T-helper 1 cell treated with Interleukin-12 subunit alpha and Interleukin-12 subunit beta and Interleukin-4 antibody, amounts not matched to agents 30 ng/mL and 1 ng/mL, for 36 hours (primary cell): ENCODE data around the gene LRBA. TPM values are rescaled to one million over a fixed set of nuclear protein-coding genes. Genes with fewer than 3 reads are reported as not detected.
"Not testable (repeated sequence)": the region's sequence is repeated elsewhere in the genome, so short reads cannot be mapped to it uniquely, and the experiment has no call there.

Experiments
- intact Hi-C: fragments of 100-400 bp; cut with micrococcal nuclease; formaldehyde crosslinking; loops from one replicate; pipeline ENCODE4 v1.15.1; 2024
- total RNA-seq: library from RNA; stranded (reverse); gene quantifications from 2 replicates; pipeline ENCODE4 v1.2.3, GENCODE V29; 2022

The LRBA gene
- total RNA-seq, 1 donor from 2014 or later = 49.3 TPM

DNA sequence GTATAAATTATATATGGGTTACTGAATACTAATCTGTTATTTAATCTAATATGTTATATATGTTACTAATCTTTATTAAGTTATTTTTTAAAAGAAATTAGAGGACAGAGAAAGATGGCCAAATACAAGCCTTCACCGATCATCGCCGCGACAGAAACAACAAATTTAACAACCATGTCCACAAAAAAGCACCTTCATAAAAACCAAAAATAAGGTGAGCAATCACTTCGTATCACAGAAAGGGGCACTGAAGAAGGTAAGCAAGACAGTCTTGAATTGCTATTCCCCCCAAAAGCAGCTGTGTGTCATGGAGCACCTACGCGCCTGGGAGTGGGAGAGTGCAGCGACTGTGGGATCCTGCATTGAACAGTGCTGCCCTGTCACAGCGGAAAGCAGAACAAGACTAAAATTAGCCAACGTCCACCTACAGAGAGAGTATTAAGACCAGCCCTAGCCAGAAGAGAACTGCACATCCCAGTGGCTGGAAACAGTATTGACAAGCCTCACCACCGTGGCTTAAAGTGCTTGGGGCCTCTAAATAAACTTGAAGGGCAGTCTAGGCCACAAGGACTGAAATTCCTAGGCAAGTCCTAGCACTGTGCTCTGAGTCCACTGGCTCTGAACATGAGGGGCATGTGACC, 38.5 kb downstream of the LRBA start:
- intact Hi-C loops = no loop called here

DNA sequence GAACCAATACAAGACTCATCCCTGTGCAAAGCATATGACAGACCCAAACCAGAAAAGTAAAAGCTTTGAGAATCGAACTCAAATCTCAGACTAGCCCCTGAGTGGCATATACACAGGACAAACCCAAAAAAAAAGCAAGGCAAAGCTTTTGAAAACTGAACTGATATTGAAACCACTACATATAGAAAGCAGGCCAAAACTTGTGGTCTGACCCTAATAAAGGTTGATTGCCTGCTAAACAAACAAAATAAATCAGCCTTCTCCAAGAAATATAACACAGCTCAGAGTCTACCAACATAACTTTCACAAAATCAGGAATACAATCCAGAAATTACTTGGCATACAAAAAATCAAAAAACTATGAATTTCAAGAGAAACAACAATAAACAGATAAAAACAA, 40.3 kb downstream of the LRBA start:
- intact Hi-C loops = loop anchor here (5.0 kb wide), 1 partner anchor 123 kb away; the partner anchor contains the start of gene RPS3A

DNA sequence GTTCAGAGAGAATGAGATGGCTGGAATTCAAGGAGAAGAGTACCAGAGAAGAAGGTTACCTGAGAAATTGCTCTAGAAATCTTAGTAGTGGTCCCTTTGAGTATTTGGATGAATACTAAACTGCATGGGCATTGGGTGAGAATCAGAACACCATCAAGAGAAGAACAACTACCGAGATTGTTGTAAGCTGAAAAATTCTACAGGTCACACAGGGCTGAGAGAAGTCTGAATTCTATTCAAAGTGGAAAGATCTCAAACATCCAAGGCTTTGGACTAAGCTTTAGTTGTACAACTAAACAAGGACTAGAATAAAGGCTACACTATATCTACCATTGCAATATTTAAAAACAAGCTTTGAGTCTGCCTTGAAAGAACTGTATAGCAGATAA, 40.8 kb downstream of the LRBA start:
- intact Hi-C loops = loop anchor here (5.0 kb wide), 1 partner anchor 123 kb away; the partner anchor contains the start of gene RPS3A

DNA sequence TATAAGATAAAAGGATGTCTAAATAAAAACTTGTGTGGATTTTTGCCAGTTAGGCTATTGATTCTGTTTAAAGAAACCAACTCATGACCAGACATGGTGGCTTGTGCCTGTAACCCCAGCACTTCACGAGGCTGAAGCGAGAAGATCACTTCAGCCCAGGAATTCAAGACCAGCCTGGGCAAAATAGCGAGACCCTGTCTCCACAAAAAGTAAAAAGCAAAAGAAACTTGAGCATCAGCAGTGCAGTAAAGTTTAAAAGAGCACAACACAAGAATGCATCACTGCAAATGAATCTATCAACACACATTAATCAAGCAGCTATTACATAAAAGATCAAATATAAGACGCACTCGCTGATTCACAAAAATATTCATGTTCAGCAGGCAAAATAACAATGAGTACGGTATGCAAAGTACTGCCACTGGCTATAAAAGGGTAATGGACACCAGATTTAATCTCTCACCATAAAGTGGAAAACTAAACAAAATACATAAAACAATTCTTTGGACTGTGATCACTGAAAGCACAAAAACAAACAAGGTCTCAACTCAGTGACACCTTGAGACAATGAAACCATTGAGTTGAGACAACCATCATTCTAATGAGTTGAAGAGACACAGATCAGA, 41.3 kb downstream of the LRBA start:
- intact Hi-C loops = loop anchor here (5.0 kb wide), 1 partner anchor 124 kb away; the partner anchor contains the start of gene RPS3A

DNA sequence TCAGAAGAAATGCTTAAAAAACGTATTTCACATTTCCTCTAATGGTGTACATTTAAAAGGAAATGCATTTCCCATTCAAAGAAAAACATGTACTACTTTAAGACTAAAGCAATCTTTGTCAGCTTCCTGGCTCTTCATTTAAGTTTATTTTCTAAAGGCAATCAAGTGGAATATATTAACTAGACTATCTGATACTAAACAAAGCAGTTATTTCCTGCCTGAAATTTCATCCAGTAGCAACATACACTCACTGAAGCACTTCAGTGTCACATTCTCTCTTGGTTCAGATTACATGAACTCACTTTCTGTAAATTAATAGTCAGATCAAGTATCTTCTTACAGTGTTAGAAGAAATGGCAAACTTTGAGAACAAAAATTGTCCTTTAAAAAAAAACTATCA, 42.5 kb downstream of the LRBA start:
- intact Hi-C loops = loop anchor here (5.0 kb wide), 1 partner anchor 125 kb away; the partner anchor contains the start of gene RPS3A

DNA sequence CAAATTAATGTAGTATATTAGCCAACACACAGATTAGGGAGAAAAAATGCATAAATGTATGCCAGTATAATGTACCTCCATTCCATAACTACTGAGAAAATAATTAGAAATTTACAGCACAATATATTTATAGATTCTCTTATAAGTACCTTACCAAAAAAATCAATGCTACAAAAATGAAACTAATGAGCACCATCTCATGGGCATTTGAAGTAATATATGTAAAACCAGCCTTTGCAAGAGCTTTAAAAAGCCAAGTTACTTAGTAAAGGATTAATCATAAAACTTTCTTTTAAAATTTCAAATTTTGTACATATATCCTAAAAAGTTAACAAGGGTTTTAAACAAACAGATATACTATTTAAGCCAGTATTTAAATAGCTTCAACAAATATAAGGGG, 43.2 kb downstream of the LRBA start:
- intact Hi-C loops = loop anchor here (2.0 to 5.0 kb wide), 3 partner anchors 43 to 125 kb away; partner anchors contain the start of genes LRBA and RPS3A

DNA sequence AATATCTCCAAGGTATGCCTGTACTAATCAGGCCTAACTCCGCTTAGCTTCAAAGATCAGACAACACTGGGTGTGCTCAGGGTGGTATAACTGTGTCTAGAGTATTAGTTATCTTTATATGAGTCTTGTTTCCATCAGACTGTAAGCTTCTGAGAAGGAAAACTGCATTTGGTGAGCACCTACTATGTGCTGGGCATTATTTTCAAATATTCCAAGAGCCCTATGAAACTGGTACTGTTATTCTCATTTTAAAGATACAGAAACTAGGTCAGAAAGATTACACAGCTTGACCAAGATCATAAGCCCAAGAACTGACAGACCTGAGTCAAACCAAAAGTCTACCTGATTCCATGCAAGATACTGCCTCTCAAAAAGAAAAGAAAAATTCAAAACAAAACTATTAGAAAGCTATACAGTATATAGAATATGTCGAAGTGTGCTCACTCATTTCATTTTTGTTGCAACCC, 44.4 kb downstream of the LRBA start:
- intact Hi-C loops = loop anchor here (2.0 to 5.0 kb wide), 3 partner anchors 44 to 127 kb away; partner anchors contain the start of genes LRBA and RPS3A

DNA sequence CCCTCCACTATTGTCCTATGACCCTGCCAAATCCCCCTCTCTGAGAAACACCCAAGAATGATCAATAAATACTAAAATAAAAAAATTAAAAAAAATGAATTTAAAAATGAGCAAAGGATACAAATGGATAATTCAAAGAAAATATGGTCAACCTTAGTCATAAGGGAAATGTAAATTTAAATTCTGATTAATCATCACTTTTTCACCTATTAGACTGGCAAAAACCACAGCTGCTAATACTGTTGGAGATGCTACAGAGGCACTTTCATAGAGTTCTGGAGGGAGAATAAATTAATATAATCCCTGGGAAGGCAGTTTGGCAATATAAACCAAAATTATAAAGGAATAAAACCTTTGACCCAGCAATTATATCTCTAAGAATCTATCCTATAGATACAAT, 50.3 kb downstream of the LRBA start:
- intact Hi-C loops = no loop called here

DNA sequence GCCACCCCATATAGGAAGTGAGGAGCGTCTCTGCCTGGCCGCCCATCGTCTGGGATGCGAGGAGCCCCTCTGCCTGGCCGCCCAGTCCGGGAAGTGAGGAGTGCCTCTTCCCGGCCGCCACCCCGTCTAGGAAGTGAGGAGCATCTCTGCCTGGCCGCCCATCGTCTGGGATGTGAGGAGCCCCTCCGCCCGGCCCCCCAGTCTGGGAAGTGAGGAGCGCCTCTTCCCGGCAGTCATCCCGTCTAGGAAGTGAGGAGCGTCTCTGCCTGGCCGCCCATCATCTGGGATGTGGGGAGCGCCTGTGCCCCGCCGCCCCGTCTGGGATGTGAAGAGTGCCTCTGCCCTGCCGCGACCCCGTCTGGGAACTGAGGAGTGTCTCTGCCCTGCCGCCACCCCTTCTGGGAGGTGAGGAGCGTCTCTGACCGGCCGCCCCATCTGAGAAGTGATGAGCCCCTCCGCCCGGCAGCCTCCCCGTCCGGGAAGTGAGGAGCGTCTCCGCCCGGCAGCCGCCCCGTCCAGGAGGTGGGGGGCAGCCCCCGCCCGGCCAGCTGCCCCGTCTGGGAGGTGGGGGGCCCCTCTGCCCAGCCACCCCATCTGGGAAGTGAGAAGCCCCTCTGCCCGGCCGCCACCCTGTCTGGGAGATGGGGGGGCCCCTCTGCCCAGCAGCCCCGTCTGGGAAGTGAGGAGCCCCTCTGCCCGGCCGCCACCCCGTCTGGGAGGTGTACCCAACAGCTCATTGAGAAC, 51.3 kb downstream of the LRBA start:
- intact Hi-C loops = not testable (repeated sequence)

DNA sequence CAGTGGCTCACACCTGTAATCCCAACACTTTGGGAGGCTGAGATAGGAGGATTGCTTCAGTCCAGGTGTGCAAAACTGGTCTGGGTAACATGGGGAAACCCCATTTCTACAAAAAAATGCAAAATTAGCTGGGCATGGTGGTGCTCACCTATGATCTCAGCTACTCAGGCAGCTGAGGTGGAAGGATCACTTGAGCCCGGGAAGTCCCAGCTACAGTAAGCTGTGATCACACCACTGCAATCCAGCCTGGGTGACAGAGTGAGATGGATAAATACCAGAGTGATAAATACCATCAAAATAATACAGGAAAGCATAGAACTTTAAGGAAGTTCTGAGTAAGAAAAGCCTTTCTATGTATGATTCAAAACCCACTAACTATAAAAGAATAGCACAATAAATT, 52.8 kb downstream of the LRBA start:
- intact Hi-C loops = no loop called here

DNA sequence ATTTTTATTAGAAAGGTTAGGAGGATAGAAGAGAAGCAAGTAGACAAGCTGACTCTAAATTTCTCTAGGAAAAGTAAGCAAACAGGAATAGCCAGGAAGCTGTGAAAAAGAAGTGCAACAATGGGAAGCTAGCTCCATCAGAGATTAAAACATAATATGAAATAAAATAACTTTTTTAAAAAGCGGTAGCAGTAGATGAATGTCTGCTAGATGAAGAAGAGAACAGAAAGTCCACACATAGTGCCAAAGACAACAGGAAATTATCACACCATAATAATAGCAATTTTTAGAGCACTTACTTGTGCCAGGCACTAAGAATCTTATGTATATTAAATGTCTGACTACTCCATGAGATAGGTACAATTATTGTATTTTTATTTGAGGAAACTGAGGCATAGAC, 53.5 kb downstream of the LRBA start:
- intact Hi-C loops = loop anchor here (2.0 kb wide), 1 partner anchor 53 kb away; the partner anchor contains the start of gene LRBA

DNA sequence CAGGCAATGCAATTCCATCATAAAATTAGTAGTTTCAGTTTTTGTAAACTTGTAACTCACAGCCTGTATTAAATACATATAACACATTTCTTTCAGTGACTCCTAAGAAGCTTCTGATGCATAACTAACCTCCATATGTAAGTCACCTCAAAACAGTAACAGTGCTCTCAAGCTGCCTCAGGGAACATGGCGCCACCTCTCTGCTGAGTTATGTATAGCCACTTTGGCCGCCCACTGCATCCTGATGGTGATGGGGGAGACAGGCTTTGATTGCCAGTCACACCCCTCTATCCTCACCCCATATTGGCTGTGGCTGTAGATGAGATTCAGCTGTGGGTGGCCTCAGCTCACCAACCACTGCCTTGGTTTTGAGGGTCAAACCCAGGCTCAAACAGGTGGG, 54.3 kb downstream of the LRBA start:
- intact Hi-C loops = loop anchor here (1.0 to 2.0 kb wide), 2 partner anchors 54 to 663 kb away; partner anchors contain the start of gene LRBA

DNA sequence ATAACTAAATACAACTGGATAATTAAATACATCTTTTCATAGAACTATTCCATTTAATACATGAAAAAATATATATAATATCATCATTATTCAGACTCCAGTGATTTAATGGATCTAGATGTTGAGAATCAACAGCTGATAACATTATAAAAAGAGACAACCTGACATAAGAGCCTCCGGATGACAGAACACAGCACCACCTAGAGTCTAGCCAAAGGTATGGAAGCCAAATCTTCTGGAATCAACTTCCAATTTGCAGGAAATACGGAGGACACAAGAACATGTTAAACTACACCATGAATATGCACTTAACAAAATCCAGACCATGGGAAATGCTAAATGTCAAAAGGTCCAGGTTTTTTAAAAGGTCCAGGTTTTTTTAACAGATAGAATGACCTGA, 55.0 kb downstream of the LRBA start:
- intact Hi-C loops = loop anchor here (1.0 to 2.0 kb wide), 2 partner anchors 55 to 662 kb away; partner anchors contain the start of gene LRBA

DNA sequence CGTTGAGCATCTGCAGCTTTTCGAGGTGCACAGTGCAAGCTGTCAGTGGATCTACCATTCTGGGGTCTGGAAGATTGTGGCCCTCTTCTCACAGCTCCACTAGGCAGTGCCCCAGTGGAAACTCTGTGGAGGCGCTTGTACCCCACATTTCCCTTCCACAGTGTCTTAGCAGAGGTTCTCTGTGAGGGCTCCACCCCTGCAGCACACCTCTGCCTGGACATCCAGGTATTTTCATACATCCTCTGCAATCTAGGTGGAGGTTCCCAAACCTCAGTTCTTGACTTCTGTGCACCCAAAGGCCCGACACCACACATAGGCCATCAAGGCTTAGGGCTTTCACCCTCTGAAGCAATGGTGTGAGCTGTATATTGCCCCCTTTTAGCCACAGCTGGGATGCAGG, 57.1 kb downstream of the LRBA start:
- intact Hi-C loops = not testable (repeated sequence)

DNA sequence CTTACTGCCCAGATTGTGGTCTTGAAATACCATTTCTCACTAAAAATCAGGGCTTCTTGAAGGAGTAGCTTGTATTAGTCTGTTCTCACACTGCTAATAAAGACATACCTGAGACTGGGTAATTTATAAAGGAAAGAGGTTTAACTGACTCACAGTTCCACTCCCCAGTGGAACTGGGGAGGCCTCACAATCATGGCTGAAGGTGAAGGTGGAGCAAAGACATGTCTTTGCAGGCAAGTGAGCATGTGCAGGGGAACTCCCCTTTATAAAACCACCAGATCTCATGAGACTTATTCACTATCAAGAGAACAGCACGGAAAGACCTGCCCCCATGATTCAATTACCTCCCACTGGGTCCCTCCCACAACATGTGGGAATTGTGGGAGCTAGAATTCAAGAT, 58.0 kb downstream of the LRBA start:
- intact Hi-C loops = not testable (repeated sequence)

DNA sequence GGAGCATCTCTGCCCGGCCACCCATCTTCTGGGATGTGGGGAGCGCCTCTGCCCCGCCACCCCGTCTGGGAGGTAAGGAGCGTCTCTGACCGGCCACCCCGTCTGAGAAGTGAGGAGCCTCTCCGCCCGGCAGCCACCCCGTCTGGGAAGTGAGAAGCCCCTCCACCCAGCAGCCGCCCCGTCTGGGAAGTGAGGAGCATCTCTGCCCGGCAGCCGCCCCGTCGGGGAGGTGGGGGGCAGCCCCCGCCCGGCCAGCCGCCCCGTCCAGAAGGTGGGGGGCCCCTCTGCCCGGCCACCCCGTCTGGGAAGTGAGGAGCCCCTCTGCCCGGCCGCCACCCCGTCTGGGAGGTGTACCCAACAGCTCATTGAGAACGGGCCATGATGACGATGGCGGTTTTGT, 61.2 kb downstream of the LRBA start:
- intact Hi-C loops = not testable (repeated sequence)

DNA sequence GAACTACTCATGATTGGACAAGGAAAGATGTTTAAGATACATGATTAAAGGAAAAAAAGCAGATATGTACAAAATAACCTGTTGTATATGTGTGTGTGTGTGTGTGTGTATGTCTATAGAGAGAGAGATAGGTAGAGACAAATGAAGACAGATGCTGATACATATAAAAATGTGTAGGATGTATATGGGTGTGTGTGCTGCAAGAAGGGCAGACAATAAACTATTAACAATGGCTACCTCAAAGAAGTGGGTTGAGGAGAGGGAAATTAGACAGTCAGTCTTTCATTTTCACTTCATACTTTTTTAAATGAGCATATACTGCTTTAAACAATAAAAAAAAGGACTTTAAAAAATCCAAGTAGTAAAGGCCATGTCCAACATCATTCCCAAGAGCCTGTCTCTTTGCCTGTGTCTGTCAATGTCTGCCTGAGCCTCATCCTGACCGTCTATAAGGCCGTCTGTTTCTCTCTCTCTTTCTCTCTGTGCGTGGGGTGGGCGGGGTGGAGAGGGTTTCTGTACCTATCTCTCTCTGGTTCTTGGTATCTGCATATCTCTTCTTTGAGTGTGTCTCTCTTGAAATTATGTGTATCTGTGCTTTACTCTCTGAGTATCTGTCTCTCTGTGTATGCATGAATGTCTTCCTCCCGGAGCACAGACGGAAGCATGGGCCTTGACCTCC, 62.8 kb downstream of the LRBA start:
- intact Hi-C loops = no loop called here

DNA sequence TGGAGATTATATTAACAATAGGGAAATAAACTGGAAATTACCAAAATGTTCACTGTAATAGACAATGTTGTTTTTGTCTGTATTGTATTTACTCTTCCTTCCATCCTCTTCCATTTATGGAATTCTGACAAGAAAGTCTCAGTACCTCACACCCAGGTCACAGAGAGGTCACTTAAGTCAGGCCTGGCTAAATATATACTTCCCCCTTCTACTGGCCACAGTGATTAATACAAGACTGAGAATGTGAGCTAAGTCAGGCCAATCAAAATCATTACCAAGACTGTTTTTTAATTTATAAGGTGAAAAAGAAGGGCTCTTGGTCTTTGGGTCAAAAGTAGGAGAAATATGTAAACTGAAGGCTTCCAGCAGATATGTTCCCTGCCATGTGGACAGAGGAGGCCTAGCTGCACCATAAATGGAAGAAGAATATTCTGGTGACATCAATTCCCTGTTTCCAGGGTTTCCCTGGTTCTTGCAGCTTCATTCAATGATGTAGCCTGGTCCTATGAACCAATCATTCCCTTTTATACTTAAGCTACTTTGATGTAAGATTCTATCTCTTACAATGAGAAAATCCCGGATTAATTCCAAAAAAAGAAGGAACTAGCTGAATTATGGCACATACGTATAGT, 64.3 kb downstream of the LRBA start:
- intact Hi-C loops = no loop called here

DNA sequence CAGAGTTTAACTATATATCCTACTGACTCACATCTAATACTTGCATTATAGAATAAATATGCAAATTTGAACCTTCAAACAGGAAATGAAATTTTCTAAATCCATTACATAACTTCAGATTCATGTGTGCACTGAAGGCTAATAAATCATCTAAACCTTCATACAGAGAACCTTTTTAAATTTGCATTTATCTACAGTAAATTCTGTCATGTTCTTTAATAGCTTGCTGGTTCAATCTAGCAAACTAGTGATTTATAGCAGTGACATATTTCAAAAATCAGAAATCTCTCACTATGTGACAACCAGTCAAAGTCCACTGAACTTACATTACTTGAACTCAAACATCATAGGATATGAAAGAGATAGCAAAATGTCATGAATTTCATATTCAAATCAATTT, 65.1 kb downstream of the LRBA start:
- intact Hi-C loops = no loop called here

DNA sequence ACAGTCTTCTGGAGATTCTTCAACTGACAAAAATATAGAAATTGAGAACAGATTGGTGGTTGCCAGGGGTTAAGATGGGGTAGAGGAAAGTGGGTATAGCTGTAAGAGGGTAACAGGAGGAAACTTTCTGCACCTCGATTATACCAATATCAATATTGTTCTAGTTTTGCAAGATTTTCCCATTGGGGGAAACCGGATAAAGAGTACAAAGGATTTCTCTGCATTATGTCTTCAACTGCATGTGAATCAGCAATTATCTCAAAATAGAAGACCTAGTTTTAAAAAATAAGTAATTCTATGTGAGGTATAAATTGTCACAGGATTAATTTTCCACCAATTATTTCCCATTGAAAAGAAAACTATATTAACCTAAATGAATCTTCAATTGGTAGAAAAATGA, 65.7 kb downstream of the LRBA start:
- intact Hi-C loops = no loop called here

DNA sequence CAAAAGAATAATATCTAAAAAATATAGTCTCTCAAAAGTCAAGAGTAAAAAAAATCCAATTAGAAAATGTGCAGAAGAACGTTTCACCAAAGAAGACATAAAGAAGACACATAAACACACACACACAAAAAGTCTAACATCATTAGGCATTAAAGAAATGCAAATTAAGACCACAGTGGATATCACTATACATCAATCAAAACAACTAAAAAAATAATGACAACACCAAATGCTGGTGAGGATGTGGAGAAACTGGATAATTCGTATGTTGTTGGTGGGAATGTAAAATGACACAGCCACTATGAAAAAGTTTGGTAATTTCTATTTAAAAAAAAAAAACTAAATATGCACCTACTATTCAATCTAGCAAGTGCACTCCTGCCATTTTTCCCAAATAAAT, 66.4 kb downstream of the LRBA start:
- intact Hi-C loops = no loop called here
